Right lobe of liver (tissue), 4 donors: Measurements from ENCODE around the gene TNRC18.

Source experiments
- CTCF ChIP-seq, 4 donors: fragments of 200-600 bp in 3 of 4; fragments of 450-650 bp in 1 of 4; IDR thresholded peaks; one replicate each; pipeline versions ENCODE4 v1.5.1 to v1.8.0; 2016 to 2022; ENCODE audit warnings: antibody characterized with exemption in 4 of 4, mild to moderate bottlenecking in 2 of 4
- POLR2A ChIP-seq: fragments of 450-650 bp; IDR thresholded peaks from one replicate; pipeline ENCODE4 v1.6.1; 2017; ENCODE audit warnings: antibody characterized with exemption, mild to moderate bottlenecking
- donor health status: DM: no; HTN: no; CAD: no.
- donor health status: DM: no; HTN: no; CAD: no.
- donor health status: DM: no; HTN: yes; CAD: no.

- TF ChIP-seq POLR2A (no peak), CTCF (IDR thresholded peaks at IDR 0.05) (no peak)
Observed at GRCh38 chr7:5357951-5358350, 65.7 kb downstream of the TNRC18 start.
